ENCODE results near the gene TSC22D3. TPM values are rescaled to one million over a fixed set of nuclear protein-coding genes. Genes with fewer than 3 reads are reported as not detected.

TSC22D3 gene
- total RNA-seq, 1 donor from 2014 or later, result 317 TPM

DNA sequence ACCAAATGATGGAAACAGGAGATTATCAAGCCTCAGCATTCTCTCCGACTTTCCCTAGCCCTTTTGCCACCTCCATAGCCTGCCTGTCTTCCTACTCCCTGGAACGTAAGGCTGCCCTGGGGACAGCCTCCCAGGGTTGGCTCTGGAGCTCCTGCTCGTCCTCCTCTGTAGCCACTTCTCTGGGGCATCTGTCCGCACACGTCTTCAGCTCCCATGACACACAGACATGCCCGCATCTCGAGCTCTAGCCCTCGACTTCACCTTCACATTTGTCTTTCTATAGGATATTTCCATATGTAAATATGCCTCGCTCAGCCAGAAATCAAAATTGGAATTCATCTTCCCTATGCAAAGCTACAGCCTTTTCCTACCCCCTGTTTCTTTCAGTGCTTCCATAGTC lies 67.7 kb downstream of the TSC22D3 start:
- intact Hi-C loops (cut with DNase I), result no loop called here
- no peak overlapping the region for H3K4me3 ChIP-seq
- DNase-seq (no peak), ATAC-seq (no peak)
- H3K27me3 ChIP-seq, result no peaks in the 10 kb centered on the region
- H3K27ac ChIP-seq, result no peak overlapping the region
- H3K4me1 ChIP-seq, result peaks cover 8% of the 10 kb centered on the region
- no peaks in the 10 kb centered on the region for H3K9me3 ChIP-seq
- TF ChIP-seq, protein P1, sequence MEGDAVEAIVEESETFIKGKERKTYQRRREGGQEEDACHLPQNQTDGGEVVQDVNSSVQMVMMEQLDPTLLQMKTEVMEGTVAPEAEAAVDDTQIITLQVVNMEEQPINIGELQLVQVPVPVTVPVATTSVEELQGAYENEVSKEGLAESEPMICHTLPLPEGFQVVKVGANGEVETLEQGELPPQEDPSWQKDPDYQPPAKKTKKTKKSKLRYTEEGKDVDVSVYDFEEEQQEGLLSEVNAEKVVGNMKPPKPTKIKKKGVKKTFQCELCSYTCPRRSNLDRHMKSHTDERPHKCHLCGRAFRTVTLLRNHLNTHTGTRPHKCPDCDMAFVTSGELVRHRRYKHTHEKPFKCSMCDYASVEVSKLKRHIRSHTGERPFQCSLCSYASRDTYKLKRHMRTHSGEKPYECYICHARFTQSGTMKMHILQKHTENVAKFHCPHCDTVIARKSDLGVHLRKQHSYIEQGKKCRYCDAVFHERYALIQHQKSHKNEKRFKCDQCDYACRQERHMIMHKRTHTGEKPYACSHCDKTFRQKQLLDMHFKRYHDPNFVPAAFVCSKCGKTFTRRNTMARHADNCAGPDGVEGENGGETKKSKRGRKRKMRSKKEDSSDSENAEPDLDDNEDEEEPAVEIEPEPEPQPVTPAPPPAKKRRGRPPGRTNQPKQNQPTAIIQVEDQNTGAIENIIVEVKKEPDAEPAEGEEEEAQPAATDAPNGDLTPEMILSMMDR (IDR thresholded peaks at IDR 0.05), result no peak
- H3K36me3 ChIP-seq, result no peaks in the 10 kb centered on the region

DNA sequence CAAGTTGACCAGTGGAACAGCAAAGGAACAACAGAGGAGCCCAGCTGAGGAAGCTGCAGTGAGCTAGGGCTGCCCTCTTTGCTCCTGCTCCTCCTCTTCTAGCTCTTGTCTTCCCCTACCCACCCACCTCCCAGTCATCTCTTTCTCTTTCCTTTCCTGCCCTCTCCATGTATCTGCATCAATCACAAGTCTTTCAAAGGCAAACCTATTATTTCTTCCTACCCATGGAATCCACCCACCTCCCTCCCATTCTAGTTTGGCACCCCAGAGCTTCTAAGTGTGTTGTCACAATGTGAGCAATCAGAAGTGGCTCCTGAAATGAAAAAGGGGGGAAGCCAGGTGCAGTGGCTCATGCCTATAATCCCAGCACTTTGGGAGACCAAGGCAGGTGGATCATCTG lies 69.3 kb downstream of the TSC22D3 start:
- no peak overlapping the region for H3K4me3 ChIP-seq
- ATAC-seq (no peak), DNase-seq (no peak)
- H3K27ac ChIP-seq, result no peak overlapping the region
- no peaks in the 10 kb centered on the region for H3K9me3 ChIP-seq
- H3K27me3 ChIP-seq, result no peaks in the 10 kb centered on the region
- TF ChIP-seq, protein P1 (IDR thresholded peaks at IDR 0.05), result no peak
- no peaks in the 10 kb centered on the region for H3K36me3 ChIP-seq
- peaks cover 3% of the 10 kb centered on the region for H3K4me1 ChIP-seq
- intact Hi-C loops (cut with DNase I), result no loop called here

DNA sequence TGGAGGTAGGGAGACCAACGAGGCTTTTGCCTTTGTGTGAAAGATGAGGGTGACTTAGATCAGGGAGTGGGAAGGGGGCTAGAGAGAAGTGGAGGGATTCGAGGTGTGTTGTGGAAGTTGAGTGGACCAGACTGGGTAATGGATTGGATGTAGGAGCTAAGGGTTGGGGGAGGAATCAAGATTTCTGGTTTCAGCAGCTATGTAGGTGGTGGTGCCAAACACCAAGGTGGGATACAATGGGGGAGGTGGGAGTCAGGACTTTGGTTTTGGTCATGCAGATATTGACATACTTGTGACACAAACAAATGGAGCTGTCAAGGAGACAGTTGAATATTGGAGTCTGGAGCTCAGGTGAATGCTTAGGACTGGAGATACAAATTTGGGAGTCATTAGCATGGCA lies 71.0 kb downstream of the TSC22D3 start:
- Histone ChIP-seq H3K36me3 (no peaks in the 10 kb centered on the region), H3K27ac (no peak overlapping the region), H3K4me1 (peaks cover 13% of the 10 kb centered on the region), H3K4me3 (no peak overlapping the region), H3K27me3 (no peaks in the 10 kb centered on the region), H3K9me3 (no peaks in the 10 kb centered on the region)
- ATAC-seq (no peak), DNase-seq (no peak)
- intact Hi-C loops (cut with DNase I), result no loop called here
- TF ChIP-seq, protein P1 (IDR thresholded peaks at IDR 0.05), result no peak

DNA sequence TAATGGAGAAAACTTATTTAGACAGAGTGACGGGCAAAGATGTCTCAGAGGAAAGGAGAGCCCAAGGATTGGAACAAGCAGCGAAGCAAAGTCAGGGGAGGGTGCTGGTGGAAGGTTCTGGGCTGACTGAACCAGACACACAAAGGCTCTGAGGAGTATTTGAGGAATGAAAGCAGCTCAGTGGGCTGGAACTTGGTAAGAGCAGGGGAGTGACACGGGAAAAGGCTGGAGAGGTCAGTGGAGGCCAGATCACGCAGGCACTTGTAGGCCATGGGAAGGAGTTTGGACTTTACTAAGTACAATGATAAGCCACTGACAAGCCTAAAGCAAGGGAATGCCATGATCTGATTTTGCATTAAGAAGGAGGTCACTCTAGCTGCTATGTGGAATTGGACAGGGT lies 71.4 kb downstream of the TSC22D3 start:
- TF ChIP-seq, protein P1 (IDR thresholded peaks at IDR 0.05), result no peak
- no peaks in the 10 kb centered on the region for H3K27me3 ChIP-seq
- H3K27ac ChIP-seq, result no peak overlapping the region
- H3K4me3 ChIP-seq, result no peak overlapping the region
- peaks cover 13% of the 10 kb centered on the region for H3K4me1 ChIP-seq
- ATAC-seq, result peak; percentile 31
- H3K36me3 ChIP-seq, result no peaks in the 10 kb centered on the region
- no peak for DNase-seq
- intact Hi-C loops (cut with DNase I), result no loop called here
- no peaks in the 10 kb centered on the region for H3K9me3 ChIP-seq

DNA sequence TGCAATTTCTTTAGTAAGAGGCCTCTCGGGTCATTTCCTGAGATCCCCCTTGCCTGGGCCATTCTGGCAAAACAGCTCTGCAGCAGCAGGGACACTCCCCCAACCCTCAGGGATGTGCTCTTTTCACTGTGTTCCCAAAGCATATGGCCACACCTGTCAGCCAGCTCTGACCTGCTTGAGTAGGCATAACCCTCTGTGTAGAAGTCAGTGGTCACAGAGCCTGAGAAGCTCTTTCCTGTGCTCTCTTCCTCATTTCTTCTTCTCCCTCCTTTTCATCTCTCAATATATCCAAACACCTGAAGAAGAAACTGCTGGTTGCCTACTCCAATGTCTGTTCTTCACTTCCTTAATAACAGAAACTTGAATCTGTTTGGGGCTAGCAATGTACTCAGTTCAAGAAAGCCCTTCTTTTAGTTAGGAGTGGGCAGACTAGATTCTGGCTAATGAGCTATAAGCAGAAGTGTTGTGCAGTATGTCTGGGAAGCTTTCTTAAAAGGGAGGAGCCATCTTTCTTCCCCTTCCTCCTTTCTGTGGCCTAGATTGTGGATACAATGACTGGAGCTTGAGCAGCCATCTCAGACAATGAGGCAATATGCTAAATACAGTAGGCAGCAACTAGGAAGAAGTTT lies 74.0 kb downstream of the TSC22D3 start:
- TF ChIP-seq, protein P1 (IDR thresholded peaks at IDR 0.05), result no peak
- intact Hi-C loops (cut with DNase I), result no loop called here
- Histone ChIP-seq H3K9me3 (no peaks in the 10 kb centered on the region), H3K4me3 (no peak overlapping the region), H3K36me3 (no peaks in the 10 kb centered on the region), H3K27me3 (no peaks in the 10 kb centered on the region), H3K27ac (peak overlapping the region; percentile 51), H3K4me1 (peaks cover 13% of the 10 kb centered on the region)
- DNase-seq, result no peak
- ATAC-seq, result peak; percentile 76

DNA sequence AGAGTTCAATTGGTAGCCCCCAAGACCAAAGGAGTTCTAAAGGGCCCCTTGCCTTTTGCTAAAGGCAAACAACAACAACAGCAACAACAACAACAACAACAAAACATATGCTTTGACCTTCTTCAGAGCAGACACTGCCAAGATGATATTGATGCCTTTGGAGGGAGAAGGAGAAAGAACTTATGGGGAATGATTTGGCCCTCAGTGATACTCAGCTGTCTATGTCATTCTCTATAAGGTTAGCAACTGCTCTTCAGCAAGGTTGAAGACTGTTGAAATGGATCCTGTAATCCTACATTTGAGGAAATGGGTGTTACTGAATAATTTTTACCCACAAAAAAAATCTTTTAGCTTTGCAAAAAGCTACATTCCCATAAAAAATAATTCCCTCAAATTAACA lies 74.8 kb downstream of the TSC22D3 start:
- no peaks in the 10 kb centered on the region for H3K36me3 ChIP-seq
- intact Hi-C loops (cut with DNase I), result no loop called here
- DNase-seq, result no peak
- H3K4me1 ChIP-seq, result peaks cover 13% of the 10 kb centered on the region
- H3K4me3 ChIP-seq, result no peak overlapping the region
- peak overlapping the region; percentile 65 for H3K27ac ChIP-seq
- no peak for ATAC-seq
- no peaks in the 10 kb centered on the region for H3K27me3 ChIP-seq
- no peaks in the 10 kb centered on the region for H3K9me3 ChIP-seq
- TF ChIP-seq, protein P1 (IDR thresholded peaks at IDR 0.05), result no peak

Measured in upper lobe of right lung (tissue), 1 donor.